CD4-positive, alpha-beta T cell (primary cell): ENCODE measurements around the gene VPS13A. TPM values are rescaled to one million over a fixed set of nuclear protein-coding genes. Genes with fewer than 3 reads are reported as not detected.

Experiments
- ATAC-seq: fragments of 200-7000 bp; cut with Tn5 transposase; one replicate; pipeline ENCODE4 v1.10.0; 2022; ENCODE audit warnings: mild to moderate bottlenecking; ENCODE audit not compliant: poor library complexity
- CTCF ChIA-PET: fragments of 350-600 bp; sonication (Branson Sonifier 250); formaldehyde crosslinking; loops from one replicate; lab custom pipeline; 2021; ENCODE audit warnings: antibody characterized with exemption, inconsistent platforms; lab: Charles Lee
- POLR2A ChIA-PET: fragments of 350-600 bp; sonication (Branson Sonifier 250); formaldehyde crosslinking; loops from one replicate; lab custom pipeline; 2021; ENCODE audit warnings: antibody characterized with exemption, inconsistent platforms; lab: Charles Lee
- DNase-seq, 14 experiments: peaks; one replicate each; pipeline ENCODE4 v3.0.0-alpha.2; 2013 to 2020; ENCODE audit warnings: mixed read lengths in 2 of 14
- H3K27ac ChIP-seq, 2 donors: one replicate each; pipeline versions ENCODE4 v1.5.1 to v1.7.0; 2013; ENCODE audit warnings: low read length in 2 of 2, low read depth in 1 of 2, mild to moderate bottlenecking in 1 of 2
- H3K27me3 ChIP-seq, 2 experiments: 1 replicate in 1 of 2; 2 replicates in 1 of 2; pipeline versions ENCODE4 v1.6.1 to v1.7.0; 2013; ENCODE audit warnings: low read length in 2 of 2, control low read depth in 1 of 2, mild to moderate bottlenecking in 1 of 2, moderate library complexity in 1 of 2; ENCODE audit not compliant: insufficient read depth in 2 of 2, control insufficient read depth in 1 of 2
- H3K36me3 ChIP-seq: one replicate; pipeline ENCODE4 v1.6.1; 2013; ENCODE audit warnings: low read length, control low read depth; ENCODE audit not compliant: insufficient read depth
- H3K4me1 ChIP-seq: one replicate; pipeline ENCODE4 v1.6.1; 2013; ENCODE audit warnings: low read length, control low read depth; ENCODE audit not compliant: insufficient read depth
- H3K4me3 ChIP-seq: one replicate; pipeline ENCODE4 v1.5.1; 2013; ENCODE audit warnings: mild to moderate bottlenecking, low read length, moderate library complexity
- H3K9me3 ChIP-seq, 2 experiments: 1 replicate in 1 of 2; 2 replicates in 1 of 2; pipeline versions ENCODE4 v1.6.1 to v1.7.0; 2013; ENCODE audit warnings: low read length in 2 of 2, mild to moderate bottlenecking in 2 of 2, control low read depth in 1 of 2, moderate library complexity in 1 of 2; ENCODE audit not compliant: control insufficient read depth in 1 of 2, insufficient read depth in 1 of 2
- H3K27ac Mint-ChIP-seq: one replicate; pipeline ENCODE4 v1.8.0; 2020; ENCODE audit warnings: mixed read lengths
- H3K27me3 Mint-ChIP-seq: one replicate; pipeline ENCODE4 v1.8.0; 2021; ENCODE audit warnings: mixed read lengths
- H3K36me3 Mint-ChIP-seq: one replicate; pipeline ENCODE4 v1.8.0; 2021; ENCODE audit warnings: low read depth, mixed read lengths
- H3K4me1 Mint-ChIP-seq: one replicate; pipeline ENCODE4 v1.8.0; 2021; ENCODE audit warnings: low read depth, mixed read lengths
- H3K4me3 Mint-ChIP-seq: one replicate; pipeline ENCODE4 v1.8.0; 2020; ENCODE audit warnings: mild to moderate bottlenecking, mixed read lengths
- H3K9me3 Mint-ChIP-seq: one replicate; pipeline ENCODE4 v1.8.0; 2020; ENCODE audit warnings: mixed read lengths
- CTCF ChIP-seq: fragments of 200-600 bp; IDR thresholded peaks from one replicate; pipeline ENCODE4 v1.8.0; 2022; ENCODE audit warnings: antibody characterized with exemption, mild to moderate bottlenecking
- intact Hi-C, 2 experiments: fragments of 100-400 bp; cut with DNase I in 1 of 2; cut with micrococcal nuclease in 1 of 2; formaldehyde crosslinking; loops; one replicate each; pipeline versions ENCODE4 v1.15.1 to v1.9.0; 2023 to 2025; cut with DNase I, micrococcal nuclease
- total RNA-seq, 174 experiments: library from RNA in 2 of 174; stranded (reverse) in 2 of 174; gene quantifications; one replicate each; pipeline ENCODE4 v1.2.3 and lab custom pipeline; 2021 to 2026

VPS13A gene
- total RNA-seq, 2 experiments from 2014 or later = 37.3 to 41.1 TPM

- intact Hi-C loops = no loop called here
- Mint-ChIP-seq H3K9me3 (peaks cover 9% of the 10 kb centered on the region), H3K4me1 (no peaks in the 10 kb centered on the region), H3K4me3 (no peak overlapping the region), H3K27ac (no peak overlapping the region), H3K27me3 (no peaks in the 10 kb centered on the region), H3K36me3 (peaks cover 76% of the 10 kb centered on the region)
- Histone ChIP-seq H3K9me3 (peaks cover 7 to 8% of the 10 kb centered on the region in 2 experiments), H3K27me3 (no peaks in the 10 kb centered on the region), H3K4me1 (no peaks in the 10 kb centered on the region), H3K36me3 (peaks cover 23% of the 10 kb centered on the region), H3K4me3 (no peak overlapping the region), H3K27ac (no peak overlapping the region)
- ChIA-PET POLR2A (no interaction called here), CTCF (no interaction called here)
- TF ChIP-seq CTCF = no peak
- DNase-seq (no peak), ATAC-seq (no peak)
Measured at GRCh38 chr9:77284616-77285015, 107.3 kb downstream of the VPS13A start.

GRCh38 chr9:77290373-77290772 is 113.0 kb downstream of the VPS13A start:
- intact Hi-C loops = no loop called here
- Mint-ChIP-seq H3K27ac (no peak overlapping the region), H3K4me3 (no peak overlapping the region), H3K9me3 (peaks cover 9% of the 10 kb centered on the region), H3K27me3 (no peaks in the 10 kb centered on the region), H3K4me1 (peaks cover 11% of the 10 kb centered on the region), H3K36me3 (peaks cover 76% of the 10 kb centered on the region)
- ChIA-PET POLR2A (no interaction called here), CTCF (no interaction called here)
- ATAC-seq (no peak), DNase-seq (no peak)
- no peaks in the 10 kb centered on the region for H3K27me3 ChIP-seq
- H3K9me3 ChIP-seq = peaks cover 7 to 8% of the 10 kb centered on the region in 2 experiments
- peaks cover 16% of the 10 kb centered on the region for H3K36me3 ChIP-seq
- TF ChIP-seq CTCF = no peak
- H3K4me1 ChIP-seq = no peaks in the 10 kb centered on the region
- no peak overlapping the region for H3K27ac ChIP-seq
- H3K4me3 ChIP-seq = no peak overlapping the region

GRCh38 chr9:77291714-77292113 is 114.4 kb downstream of the VPS13A start:
- H3K27ac Mint-ChIP-seq = no peak overlapping the region
- DNase-seq (no peak), ATAC-seq (no peak)
- H3K36me3 ChIP-seq = peaks cover 8% of the 10 kb centered on the region
- no peak overlapping the region for H3K27ac ChIP-seq
- peaks cover 4 to 8% of the 10 kb centered on the region in 2 experiments for H3K9me3 ChIP-seq
- peaks cover 11% of the 10 kb centered on the region for H3K4me1 Mint-ChIP-seq
- peaks cover 63% of the 10 kb centered on the region for H3K36me3 Mint-ChIP-seq
- H3K4me3 Mint-ChIP-seq = no peak overlapping the region
- H3K27me3 ChIP-seq = no peaks in the 10 kb centered on the region
- no peak for TF ChIP-seq CTCF
- POLR2A ChIA-PET = no interaction called here
- H3K4me1 ChIP-seq = no peaks in the 10 kb centered on the region
- CTCF ChIA-PET = interaction anchor here (1.6 kb wide), 1 partner anchor 9 kb away, joined by 5 read pairs; no protein-coding TSS in a partner anchor
- H3K9me3 Mint-ChIP-seq = peaks cover 9% of the 10 kb centered on the region
- H3K27me3 Mint-ChIP-seq = no peaks in the 10 kb centered on the region
- intact Hi-C loops = no loop called here
- no peak overlapping the region for H3K4me3 ChIP-seq
